ENCODE results near the gene TAT.
"Not testable (repeated sequence)": the region's sequence is repeated elsewhere in the genome, so short reads cannot be mapped to it uniquely, and the experiment has no call there.

The TAT gene

GRCh38 chr16:71584543-71585317 is 7.8 kb upstream of the TAT start:
- no peak for DNase-seq

- not testable (repeated sequence) for DNase-seq
Observed at GRCh38 chr16:71582553-71582848, 5.6 kb upstream of the TAT start.

GRCh38 chr16:71574702-71575101 is 2.2 kb downstream of the TAT start:
- DNase-seq, result no peak

- DNase-seq, result no peak
Observed at GRCh38 chr16:71573387-71574094, 3.4 kb downstream of the TAT start.

- DNase-seq, result no peak
Observed at GRCh38 chr16:71572497-71573116, 4.3 kb downstream of the TAT start.

GRCh38 chr16:71570144-71570543 is 6.7 kb downstream of the TAT start:
- no peak for DNase-seq

- DNase-seq, result no peak
Observed at GRCh38 chr16:71569621-71570020, 7.3 kb downstream of the TAT start.

- DNase-seq, result no peak
Observed at GRCh38 chr16:71568551-71568950, 8.3 kb downstream of the TAT start.

- no peak for DNase-seq
Observed at GRCh38 chr16:71567931-71568330, 9.0 kb downstream of the TAT start.

- DNase-seq, result no peak
Observed at GRCh38 chr16:71565812-71566700, 10.8 kb downstream of the TAT start.

- no peak for DNase-seq
Observed at GRCh38 chr16:71564335-71564967, 12.4 kb downstream of the TAT start.

GRCh38 chr16:71562552-71562951 is 14.3 kb downstream of the TAT start:
- no peak for DNase-seq

GRCh38 chr16:71561886-71562285 is 15.0 kb downstream of the TAT start:
- DNase-seq, result not testable (repeated sequence)

GRCh38 chr16:71559855-71560254 is 17.0 kb downstream of the TAT start:
- no peak for DNase-seq

GRCh38 chr16:71557954-71558582 is 18.8 kb downstream of the TAT start:
- DNase-seq, result no peak

GRCh38 chr16:71557299-71557698 is 19.6 kb downstream of the TAT start:
- no peak for DNase-seq

GRCh38 chr16:71555230-71555891 is 21.5 kb downstream of the TAT start:
- DNase-seq, result no peak

- DNase-seq, result no peak
Observed at GRCh38 chr16:71552698-71553503, 24.0 kb downstream of the TAT start.

- no peak for DNase-seq
Observed at GRCh38 chr16:71547168-71547567, 29.7 kb downstream of the TAT start.

GRCh38 chr16:71542377-71542776 is 34.5 kb downstream of the TAT start:
- DNase-seq, result peak; percentile 56

- peak; percentile 20 for DNase-seq
Observed at GRCh38 chr16:71537643-71538042, 39.2 kb downstream of the TAT start.
